ENCODE measurements around the gene CDC42BPB.

Gene CDC42BPB

GRCh38 chr14:102907980-102908730 lies 149.2 kb downstream of the CDC42BPB start:
- FAIRE-seq (no peak), DNase-seq (ENCODE audit: insufficient read length, low spot score) (peak; percentile 22)
- TF ChIP-seq TAF1 (IDR thresholded peaks at IDR 0.05; ENCODE audit: low read depth, low read length) (no peak), POLR2A (IDR thresholded peaks at IDR 0.05; ENCODE audit: low read depth, low read length) (no peak), PAX5 (IDR thresholded peaks at IDR 0.05; ENCODE audit: insufficient read depth, low read length, severe bottlenecking) (no peak), SPI1 (IDR thresholded peaks at IDR 0.05; ENCODE audit: low read depth, low read length) (no peak), POLR2AphosphoS5 (IDR thresholded peaks at IDR 0.05; ENCODE audit: low read depth, low read length) (peak; percentile 40; the same call in 1 of the 2 replicates), POU2F2 (IDR thresholded peaks at IDR 0.05; ENCODE audit: low read depth, low read length) (no peak)

- DNase-seq (ENCODE audit: insufficient read length, low spot score) (peak; percentile 14), FAIRE-seq (no peak)
- TF ChIP-seq POLR2A (IDR thresholded peaks at IDR 0.05; ENCODE audit: low read depth, low read length), result 0 out of 2 replicates have a peak, but pooled peaks have one; percentile 0
- TF ChIP-seq POU2F2 (IDR thresholded peaks at IDR 0.05; ENCODE audit: low read depth, low read length), result no peak
- peak; percentile 44; the same call in 1 of the 2 replicates for TF ChIP-seq POLR2AphosphoS5 (IDR thresholded peaks at IDR 0.05; ENCODE audit: low read depth, low read length)
These were observed 150.0 kb downstream of the CDC42BPB start for GRCh38 chr14:102907303-102907844.

GRCh38 chr14:102906616-102907302 lies 150.6 kb downstream of the CDC42BPB start:
- DNase-seq (ENCODE audit: insufficient read length, low spot score) (no peak), FAIRE-seq (no peak)
- no peak for TF ChIP-seq POU2F2 (IDR thresholded peaks at IDR 0.05; ENCODE audit: low read depth, low read length)
- TF ChIP-seq SPI1 (IDR thresholded peaks at IDR 0.05; ENCODE audit: low read depth, low read length), result no peak
- no peak for TF ChIP-seq POLR2AphosphoS5 (IDR thresholded peaks at IDR 0.05; ENCODE audit: low read depth, low read length)
- no peak for TF ChIP-seq PAX5 (IDR thresholded peaks at IDR 0.05; ENCODE audit: insufficient read depth, low read length, severe bottlenecking)
- TF ChIP-seq TAF1 (IDR thresholded peaks at IDR 0.05; ENCODE audit: low read depth, low read length), result no peak
- 0 out of 2 replicates have a peak, but pooled peaks have one; percentile 23 for TF ChIP-seq POLR2A (IDR thresholded peaks at IDR 0.05; ENCODE audit: low read depth, low read length)

- FAIRE-seq (no peak), DNase-seq (ENCODE audit: insufficient read length, low spot score) (no peak)
- TF ChIP-seq PAX5 (IDR thresholded peaks at IDR 0.05; ENCODE audit: insufficient read depth, low read length, severe bottlenecking), result no peak
- TF ChIP-seq SPI1 (IDR thresholded peaks at IDR 0.05; ENCODE audit: low read depth, low read length), result no peak
- no peak for TF ChIP-seq POLR2AphosphoS5 (IDR thresholded peaks at IDR 0.05; ENCODE audit: low read depth, low read length)
- TF ChIP-seq POLR2A (IDR thresholded peaks at IDR 0.05; ENCODE audit: low read depth, low read length), result no peak
- TF ChIP-seq TAF1 (IDR thresholded peaks at IDR 0.05; ENCODE audit: low read depth, low read length), result no peak
- TF ChIP-seq POU2F2 (IDR thresholded peaks at IDR 0.05; ENCODE audit: low read depth, low read length), result no peak
These were observed 151.9 kb downstream of the CDC42BPB start for GRCh38 chr14:102905116-102906108.

- no peak for FAIRE-seq
- no peak for TF ChIP-seq POLR2A (IDR thresholded peaks at IDR 0.05; ENCODE audit: low read depth, low read length)
- TF ChIP-seq POU2F2 (IDR thresholded peaks at IDR 0.05; ENCODE audit: low read depth, low read length), result no peak
- TF ChIP-seq SPI1 (IDR thresholded peaks at IDR 0.05; ENCODE audit: low read depth, low read length), result no peak
- no peak for TF ChIP-seq TAF1 (IDR thresholded peaks at IDR 0.05; ENCODE audit: low read depth, low read length)
- no peak for TF ChIP-seq POLR2AphosphoS5 (IDR thresholded peaks at IDR 0.05; ENCODE audit: low read depth, low read length)
- TF ChIP-seq PAX5 (IDR thresholded peaks at IDR 0.05; ENCODE audit: insufficient read depth, low read length, severe bottlenecking), result no peak
- DNase-seq (ENCODE audit: insufficient read length, low spot score), result no peak
These were observed 153.3 kb downstream of the CDC42BPB start for GRCh38 chr14:102903889-102904512.

GRCh38 chr14:102903248-102903888 lies 154.0 kb downstream of the CDC42BPB start:
- no peak for DNase-seq (ENCODE audit: insufficient read length, low spot score)
- FAIRE-seq, result no peak
- TF ChIP-seq POLR2AphosphoS5 (IDR thresholded peaks at IDR 0.05; ENCODE audit: low read depth, low read length) (no peak), POU2F2 (IDR thresholded peaks at IDR 0.05; ENCODE audit: low read depth, low read length) (no peak), TAF1 (IDR thresholded peaks at IDR 0.05; ENCODE audit: low read depth, low read length) (no peak), POLR2A (IDR thresholded peaks at IDR 0.05; ENCODE audit: low read depth, low read length) (no peak), PAX5 (IDR thresholded peaks at IDR 0.05; ENCODE audit: insufficient read depth, low read length, severe bottlenecking) (no peak), SPI1 (IDR thresholded peaks at IDR 0.05; ENCODE audit: low read depth, low read length) (no peak)

- TF ChIP-seq PAX5 (IDR thresholded peaks at IDR 0.05; ENCODE audit: insufficient read depth, low read length, severe bottlenecking), result no peak
- TF ChIP-seq POLR2AphosphoS5 (IDR thresholded peaks at IDR 0.05; ENCODE audit: low read depth, low read length), result 0 out of 2 replicates have a peak, but pooled peaks have one; percentile 9
- TF ChIP-seq TAF1 (IDR thresholded peaks at IDR 0.05; ENCODE audit: low read depth, low read length), result no peak
- FAIRE-seq (peak; percentile 71), DNase-seq (ENCODE audit: insufficient read length, low spot score) (peak; percentile 19)
These were observed 154.7 kb downstream of the CDC42BPB start for GRCh38 chr14:102902523-102903247.
